Neural progenitor cell (in vitro differentiated cells): ENCODE data around the gene MGAT4A. TPM values are rescaled to one million over a fixed set of nuclear protein-coding genes. Genes with fewer than 3 reads are reported as not detected.
A peak's percentile ranks its signal among the peaks of the same experiment; 100 is the strongest.
"Not testable (repeated sequence)": the region's sequence is repeated elsewhere in the genome, so short reads cannot be mapped to it uniquely, and the experiment has no call there.

Experiments
- DNase-seq: peaks from one replicate; pipeline ENCODE4 v3.0.0-alpha.2; 2016; ENCODE audit warnings: low spot score
- H2AFZ ChIP-seq: fragments of 200-600 bp; sonication (generic); replicated peaks from 2 replicates; pipeline ENCODE4 v1.6.1; 2016; ENCODE audit warnings: antibody characterized with exemption
- H3F3A ChIP-seq: fragments of 200-600 bp; sonication (generic); 2 replicates; pipeline ENCODE4 v1.6.1; 2016; ENCODE audit warnings: antibody characterized with exemption, low read depth
- H3K27ac ChIP-seq: fragments of 200-600 bp; sonication (generic); 2 replicates; pipeline ENCODE4 v1.5.1; 2016; ENCODE audit warnings: mild to moderate bottlenecking
- H3K27me3 ChIP-seq: fragments of 200-600 bp; sonication (generic); 2 replicates; pipeline ENCODE4 v1.6.1; 2016; ENCODE audit warnings: mild to moderate bottlenecking, moderate library complexity
- H3K36me3 ChIP-seq: fragments of 200-600 bp; sonication (generic); 2 replicates; pipeline ENCODE4 v1.5.1; 2016
- H3K4me1 ChIP-seq: fragments of 200-600 bp; sonication (generic); 2 replicates; pipeline ENCODE4 v1.6.1; 2016; ENCODE audit warnings: mixed run types
- H3K4me2 ChIP-seq: fragments of 200-600 bp; sonication (generic); 2 replicates; pipeline ENCODE4 v1.6.1; 2016
- H3K4me3 ChIP-seq: fragments of 200-600 bp; sonication (generic); 2 replicates; pipeline ENCODE4 v1.5.1; 2016
- H3K79me2 ChIP-seq: fragments of 200-600 bp; sonication (generic); 2 replicates; pipeline ENCODE4 v1.6.1; 2016; ENCODE audit warnings: low read depth
- H3K9ac ChIP-seq: fragments of 200-600 bp; sonication (generic); 2 replicates; pipeline ENCODE4 v1.6.1; 2016
- H3K9me3 ChIP-seq: fragments of 200-600 bp; sonication (generic); 2 replicates; pipeline ENCODE4 v1.5.1; 2016; ENCODE audit warnings: low read depth
- H4K20me1 ChIP-seq: fragments of 200-600 bp; sonication (generic); 2 replicates; pipeline ENCODE4 v1.6.1; 2016; ENCODE audit warnings: low read depth
- H3K27ac Mint-ChIP-seq: 3 replicates; pipeline ENCODE4 v1.8.0; 2021; ENCODE audit warnings: mixed read lengths
- H3K27me3 Mint-ChIP-seq: 2 replicates; pipeline ENCODE4 v1.8.0; 2022; ENCODE audit warnings: low read depth, mild to moderate bottlenecking, inconsistent platforms, moderate library complexity, mixed read lengths; ENCODE audit not compliant: insufficient read depth
- H3K36me3 Mint-ChIP-seq: 3 replicates; pipeline ENCODE4 v1.8.0; 2021; ENCODE audit warnings: mixed read lengths
- H3K4me1 Mint-ChIP-seq: 3 replicates; pipeline ENCODE4 v1.8.0; 2021; ENCODE audit warnings: mixed read lengths
- H3K4me3 Mint-ChIP-seq: 3 replicates; pipeline ENCODE4 v1.8.0; 2021; ENCODE audit warnings: mild to moderate bottlenecking, moderate library complexity, mixed read lengths
- H3K9me3 Mint-ChIP-seq: 3 replicates; pipeline ENCODE4 v1.8.0; 2020; ENCODE audit warnings: mixed read lengths
- CTCF ChIP-seq: fragments of 200-600 bp; sonication (generic); IDR thresholded peaks from 2 replicates; pipeline ENCODE4 v1.5.1; 2017; ENCODE audit warnings: antibody characterized with exemption, mild to moderate bottlenecking
- EZH2 ChIP-seq: fragments of 200-600 bp; sonication (generic); IDR thresholded peaks from 2 replicates; pipeline ENCODE4 v1.6.1; 2017; ENCODE audit warnings: antibody characterized with exemption, mild to moderate bottlenecking, moderate library complexity
- EZH2phosphoT487 ChIP-seq: fragments of 200-600 bp; sonication (generic); IDR thresholded peaks from 2 replicates; pipeline ENCODE4 v1.6.1; 2017; ENCODE audit warnings: antibody characterized with exemption
- total RNA-seq: library from RNA; depleted of rRNA; stranded (reverse); fragments of >200 nt; gene quantifications from 2 replicates; pipeline ENCODE4 v1.2.3, GENCODE V29; 2015; ENCODE audit warnings: low replicate concordance

MGAT4A gene
- total RNA-seq, 1 donor from 2014 or later: 8.0 TPM

- peak overlapping the region; percentile 92 for H2AFZ ChIP-seq
- peaks cover 76% of the 10 kb centered on the region for H3K27me3 ChIP-seq
- DNase-seq: no peak
- peak overlapping the region; percentile 71 for H3K4me3 ChIP-seq
- H3K4me1 ChIP-seq: peaks cover 4% of the 10 kb centered on the region
- H3K27ac ChIP-seq: no peak overlapping the region
- peaks cover 8% of the 10 kb centered on the region for H3K4me1 Mint-ChIP-seq
- H3K4me2 ChIP-seq: peak overlapping the region; percentile 92
- peaks cover 25% of the 10 kb centered on the region for H3K27me3 Mint-ChIP-seq
- H3K36me3 ChIP-seq: no peaks in the 10 kb centered on the region
- peaks cover 12% of the 10 kb centered on the region for H3F3A ChIP-seq
- TF ChIP-seq CTCF: no peak
- TF ChIP-seq EZH2: no peak
- TF ChIP-seq EZH2phosphoT487: no peak
- no peak overlapping the region for H3K4me3 Mint-ChIP-seq
- H4K20me1 ChIP-seq: peaks cover 17% of the 10 kb centered on the region
- no peaks in the 10 kb centered on the region for H3K9me3 ChIP-seq
- peaks cover 4% of the 10 kb centered on the region for H3K9me3 Mint-ChIP-seq
- no peak overlapping the region for H3K9ac ChIP-seq
- H3K79me2 ChIP-seq: no peaks in the 10 kb centered on the region
- H3K27ac Mint-ChIP-seq: no peak overlapping the region
- no peaks in the 10 kb centered on the region for H3K36me3 Mint-ChIP-seq
Measured at GRCh38 chr2:98730707-98731040, 258 bp downstream of the MGAT4A start.

GRCh38 chr2:98730053-98730706 lies 752 bp downstream of the MGAT4A start:
- Mint-ChIP-seq H3K36me3 (no peaks in the 10 kb centered on the region), H3K9me3 (peaks cover 4% of the 10 kb centered on the region), H3K27me3 (peaks cover 25% of the 10 kb centered on the region), H3K4me3 (peak overlapping the region; percentile 84), H3K27ac (no peak overlapping the region), H3K4me1 (peaks cover 8% of the 10 kb centered on the region)
- TF ChIP-seq EZH2 (peak; percentile 44), EZH2phosphoT487 (peak; percentile 57), CTCF (no peak)
- DNase-seq: peak; percentile 58
- Histone ChIP-seq H3K27me3 (peaks cover 76% of the 10 kb centered on the region), H3K36me3 (no peaks in the 10 kb centered on the region), H3K9me3 (no peaks in the 10 kb centered on the region), H3K4me1 (peaks cover 4% of the 10 kb centered on the region), H3F3A (peaks cover 12% of the 10 kb centered on the region), H2AFZ (peak overlapping the region; percentile 92), H3K79me2 (no peaks in the 10 kb centered on the region), H3K4me3 (peak overlapping the region; percentile 71), H3K4me2 (peak overlapping the region; percentile 92), H3K9ac (no peak overlapping the region), H4K20me1 (peaks cover 17% of the 10 kb centered on the region), H3K27ac (no peak overlapping the region)

- no peaks in the 10 kb centered on the region for H3K36me3 Mint-ChIP-seq
- Histone ChIP-seq H3K4me2 (peak overlapping the region; percentile 92), H2AFZ (no peak overlapping the region), H3K9ac (no peak overlapping the region), H4K20me1 (peaks cover 17% of the 10 kb centered on the region), H3K4me1 (peaks cover 4% of the 10 kb centered on the region), H3K36me3 (no peaks in the 10 kb centered on the region), H3K79me2 (no peaks in the 10 kb centered on the region), H3K27me3 (peaks cover 74% of the 10 kb centered on the region), H3F3A (peaks cover 12% of the 10 kb centered on the region), H3K9me3 (no peaks in the 10 kb centered on the region), H3K4me3 (peak overlapping the region; percentile 71), H3K27ac (no peak overlapping the region)
- DNase-seq: no peak
- H3K4me3 Mint-ChIP-seq: peak overlapping the region; percentile 84
- peaks cover 25% of the 10 kb centered on the region for H3K27me3 Mint-ChIP-seq
- peaks cover 8% of the 10 kb centered on the region for H3K4me1 Mint-ChIP-seq
- H3K27ac Mint-ChIP-seq: no peak overlapping the region
- peaks cover 4% of the 10 kb centered on the region for H3K9me3 Mint-ChIP-seq
- TF ChIP-seq EZH2phosphoT487: no peak
- TF ChIP-seq EZH2: no peak
- TF ChIP-seq CTCF: no peak
Measured at GRCh38 chr2:98729652-98730051, 1.3 kb downstream of the MGAT4A start.

- not testable (repeated sequence) for H3K9me3 Mint-ChIP-seq, DNase-seq, H3K4me2 ChIP-seq, H3K27ac Mint-ChIP-seq, H3K36me3 ChIP-seq, H3K36me3 Mint-ChIP-seq, H3K9me3 ChIP-seq, H2AFZ ChIP-seq, H3K79me2 ChIP-seq, H3K4me1 ChIP-seq, H3K9ac ChIP-seq, H3K4me1 Mint-ChIP-seq, H3K4me3 Mint-ChIP-seq, H3K4me3 ChIP-seq, H3K27ac ChIP-seq
- Histone ChIP-seq H3F3A (peaks cover 12% of the 10 kb centered on the region), H4K20me1 (peaks cover 17% of the 10 kb centered on the region), H3K27me3 (peaks cover 59% of the 10 kb centered on the region)
- H3K27me3 Mint-ChIP-seq: peaks cover 25% of the 10 kb centered on the region
Measured at GRCh38 chr2:98728088-98728718, 2.7 kb downstream of the MGAT4A start.
